HepG2 (cell line): ENCODE results near the gene GRAP. TPM values are rescaled to one million over a fixed set of nuclear protein-coding genes. Genes with fewer than 3 reads are reported as not detected.

ENCODE experiments used
- CHD2 ChIP-seq: IDR thresholded peaks from 2 replicates; pipeline ENCODE4 v1.6.1; 2011; ENCODE audit warnings: low read depth, low read length, improper control_type of control experiment
- HHEX ChIP-seq: IDR thresholded peaks from 2 replicates; pipeline ENCODE4 v1.6.1; 2016; ENCODE audit warnings: control low read depth
- MXI1 ChIP-seq: IDR thresholded peaks from 3 replicates; pipeline ENCODE4 v1.6.1; 2012; ENCODE audit warnings: low read depth, low read length, inconsistent platforms, borderline replicate concordance
- RARA ChIP-seq: IDR thresholded peaks from 2 replicates; pipeline ENCODE4 v1.6.1; 2016; ENCODE audit warnings: missing genetic modification reagents, missing compliant biosample characterization
- THAP9 ChIP-seq: sonication (generic); formaldehyde crosslinking; IDR thresholded peaks from 2 replicates; pipeline ENCODE4; 2020; ENCODE audit warnings: missing genetic modification reagents, mild to moderate bottlenecking, borderline replicate concordance
- XBP1 ChIP-seq: sonication (generic); formaldehyde crosslinking; IDR thresholded peaks from 2 replicates; pipeline ENCODE4 v1.5.0; 2020; ENCODE audit warnings: missing genetic modification reagents
- ZFY ChIP-seq: sonication (generic); formaldehyde crosslinking; IDR thresholded peaks from 2 replicates; pipeline ENCODE4 v1.4.0; 2020; ENCODE audit warnings: missing genetic modification reagents
- ZHX1 ChIP-seq: sonication (generic); formaldehyde crosslinking; IDR thresholded peaks from 2 replicates; pipeline ENCODE4 v1.8.1; 2022; ENCODE audit warnings: low read depth, mild to moderate bottlenecking, missing genetic modification reagents
- ZMAT5 ChIP-seq: sonication (generic); formaldehyde crosslinking; IDR thresholded peaks from 2 replicates; pipeline ENCODE4 v1.5.0; 2020; ENCODE audit warnings: mild to moderate bottlenecking, low read depth, missing genetic modification reagents, borderline replicate concordance
- ZNF318 ChIP-seq: sonication (generic); formaldehyde crosslinking; IDR thresholded peaks from 2 replicates; pipeline ENCODE4 v1.4.0; 2020; ENCODE audit warnings: mild to moderate bottlenecking, missing genetic modification reagents
- ZNF512B ChIP-seq: sonication (generic); formaldehyde crosslinking; IDR thresholded peaks from 2 replicates; pipeline ENCODE4 v1.5.1; 2020; ENCODE audit warnings: missing genetic modification reagents, mild to moderate bottlenecking, borderline replicate concordance
- polyA plus RNA-seq, 8 experiments: library from polyadenylated mRNA; depleted of rRNA in 3 of 8; stranded (reverse) in 7 of 8; unstranded in 1 of 8; fragments of >200 nt; fragmentation: Illumina TruSeq in 4 of 8; extraction: Trizol in 4 of 8; gene quantifications; 2 replicates each; pipeline versions ENCODE4 v1.2.1 to v1.2.3, GENCODE V29; 2011 to 2016; ENCODE audit warnings: low read depth in 4 of 8, missing spikeins in 1 of 8, mixed read lengths in 1 of 8; ENCODE audit not compliant: insufficient read depth in 1 of 8
- total RNA-seq, 5 experiments: library from RNA; depleted of rRNA; stranded (reverse); fragments of >200 nt; fragmentation: Illumina TruSeq; extraction: Trizol; gene quantifications; 2 replicates each; pipeline ENCODE4 v1.2.3, GENCODE V29; 2016; ENCODE audit warnings: low read depth in 1 of 5

Gene GRAP
- total and polyA plus RNA-seq, 2 of the 13 experiments (the other 11 are each of a cell fraction or from before 2014, with no cell fraction given), result 0.77 to 1.7 TPM

- no peak for TF ChIP-seq ZNF512B (CRISPR knock-in tag)
- no peak for TF ChIP-seq ZNF318
- TF ChIP-seq MXI1, result no peak
- TF ChIP-seq THAP9 (CRISPR knock-in tag), result no peak
- no peak for TF ChIP-seq RARA
- TF ChIP-seq ZHX1, result no peak
- no peak for TF ChIP-seq ZFY
- no peak for TF ChIP-seq XBP1 (CRISPR knock-in tag)
- TF ChIP-seq HHEX (CRISPR knock-in tag), result no peak
- no peak for TF ChIP-seq ZMAT5 (CRISPR knock-in tag)
- no peak for TF ChIP-seq CHD2
Measured at GRCh38 chr17:18976201-18976600, 70.6 kb downstream of the GRAP start (continued).
